Measurements from ENCODE around the gene AGO3.
"Not testable (repeated sequence)": the region's sequence is repeated elsewhere in the genome, so short reads cannot be mapped to it uniquely, and the experiment has no call there.

Gene AGO3

DNA sequence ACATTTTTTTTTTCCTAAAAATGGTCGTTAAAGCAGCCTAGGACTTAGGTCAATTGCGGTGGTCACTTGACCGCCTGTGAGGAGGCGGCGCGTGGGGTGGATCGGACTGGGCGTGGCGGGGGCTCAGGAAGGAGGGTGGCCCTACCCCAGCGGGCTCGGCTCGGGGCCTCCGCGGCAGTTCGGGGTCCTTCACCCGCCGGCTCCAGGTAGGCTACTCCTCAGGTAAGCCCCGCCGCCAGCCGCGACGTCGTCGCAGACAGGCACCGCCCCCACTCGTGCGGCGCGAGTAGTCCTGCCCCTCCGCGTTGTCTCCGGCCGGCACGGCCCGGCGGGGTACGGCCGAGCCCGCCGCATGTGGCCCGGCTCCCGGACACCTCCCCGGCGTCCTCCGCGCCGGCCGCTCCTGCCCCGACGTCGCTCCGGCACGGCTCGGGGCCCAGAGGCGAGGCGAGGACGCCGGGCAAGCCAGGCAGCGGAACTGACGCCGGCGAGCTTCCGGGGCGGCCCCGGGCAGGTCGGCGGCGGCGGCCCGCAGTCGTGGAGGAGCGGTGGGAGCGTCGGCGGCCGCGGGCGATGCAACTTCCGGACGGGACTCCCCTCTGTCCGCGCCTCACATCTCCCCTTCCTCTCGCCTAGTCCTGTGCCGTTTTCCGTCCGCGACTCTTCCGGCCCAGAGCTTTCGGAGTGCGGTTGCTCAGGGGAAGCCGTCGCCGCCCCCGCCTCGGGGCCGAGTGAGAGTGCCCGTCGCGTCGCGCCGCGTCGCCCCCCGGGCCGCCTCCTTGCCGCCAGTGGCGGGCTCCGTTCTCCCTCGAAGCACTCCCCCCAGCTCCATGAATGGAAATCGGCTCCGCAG is at the start of gene AGO3:
Gene AGO3, plus strand, starts transcription at position 513 of the 853 bp plus-strand sequence. Its CDS starts 322 bp downstream, at position 835.
- peak within 1 kb of the TSS; percentile 95 for H3K4me3 Mint-ChIP-seq
- peak within 1 kb of the TSS; percentile 97 for H3K27ac Mint-ChIP-seq
- peaks cover 1% of the 10 kb centered on the region for H3K36me3 Mint-ChIP-seq (ENCODE audit: low read depth)
- peaks cover 25% of the 10 kb centered on the region for H3K4me1 Mint-ChIP-seq (ENCODE audit: low read depth)
- H3K9me3 Mint-ChIP-seq: no peaks in the 10 kb centered on the region
- H3K27me3 Mint-ChIP-seq (ENCODE audit: low read depth): no peaks in the 10 kb centered on the region

DNA sequence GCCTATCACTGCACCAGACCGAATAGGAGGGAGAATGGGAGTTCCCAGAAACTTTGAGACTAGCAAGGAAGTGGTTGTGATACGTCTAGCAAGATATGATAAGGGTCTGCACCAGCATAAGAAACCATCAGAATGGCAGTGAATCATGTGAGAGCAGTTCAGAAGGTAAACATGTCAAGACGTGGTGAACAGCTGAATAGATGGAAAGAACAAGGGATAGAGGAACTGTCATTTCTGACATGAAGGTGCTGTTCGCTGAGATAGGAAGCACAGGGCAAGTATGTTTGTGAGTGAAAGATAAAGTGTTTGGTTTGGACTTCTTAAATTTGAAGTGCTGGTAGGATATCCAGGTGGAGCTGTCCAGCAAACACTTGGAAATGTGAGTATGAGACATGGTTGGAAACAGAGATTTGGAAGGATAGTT is 49.0 kb upstream of the AGO3 start:
- Mint-ChIP-seq H3K27me3 (ENCODE audit: low read depth) (peaks cover 7% of the 10 kb centered on the region), H3K9me3 (no peaks in the 10 kb centered on the region), H3K36me3 (ENCODE audit: low read depth) (peaks cover 2% of the 10 kb centered on the region), H3K4me1 (ENCODE audit: low read depth) (peaks cover 26% of the 10 kb centered on the region), H3K27ac (peak overlapping the region; percentile 15), H3K4me3 (peak overlapping the region; percentile 60)

DNA sequence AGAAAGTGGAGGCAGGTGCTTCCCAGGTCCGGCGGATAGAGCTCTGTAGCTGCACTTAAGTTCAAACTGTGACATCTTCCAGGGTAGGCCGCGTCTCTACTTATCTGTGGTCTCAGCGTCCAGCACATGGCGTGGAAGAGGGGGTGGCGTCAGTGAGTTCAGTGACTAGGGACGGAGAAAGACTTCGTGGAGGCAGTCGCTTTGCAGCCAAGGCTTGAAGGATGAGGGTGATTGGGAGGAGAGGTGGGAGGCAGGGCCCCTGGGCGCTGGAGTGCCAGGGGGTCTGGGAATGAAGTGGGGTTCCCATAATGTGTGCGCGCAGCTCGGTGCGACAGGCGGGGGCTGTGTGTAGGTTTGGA is 48.3 kb upstream of the AGO3 start:
- H3K4me3 Mint-ChIP-seq: peak overlapping the region; percentile 60
- peak overlapping the region; percentile 67 for H3K27ac Mint-ChIP-seq
- H3K4me1 Mint-ChIP-seq (ENCODE audit: low read depth): peaks cover 31% of the 10 kb centered on the region
- H3K36me3 Mint-ChIP-seq (ENCODE audit: low read depth): peaks cover 2% of the 10 kb centered on the region
- H3K9me3 Mint-ChIP-seq: no peaks in the 10 kb centered on the region
- peaks cover 7% of the 10 kb centered on the region for H3K27me3 Mint-ChIP-seq (ENCODE audit: low read depth)

DNA sequence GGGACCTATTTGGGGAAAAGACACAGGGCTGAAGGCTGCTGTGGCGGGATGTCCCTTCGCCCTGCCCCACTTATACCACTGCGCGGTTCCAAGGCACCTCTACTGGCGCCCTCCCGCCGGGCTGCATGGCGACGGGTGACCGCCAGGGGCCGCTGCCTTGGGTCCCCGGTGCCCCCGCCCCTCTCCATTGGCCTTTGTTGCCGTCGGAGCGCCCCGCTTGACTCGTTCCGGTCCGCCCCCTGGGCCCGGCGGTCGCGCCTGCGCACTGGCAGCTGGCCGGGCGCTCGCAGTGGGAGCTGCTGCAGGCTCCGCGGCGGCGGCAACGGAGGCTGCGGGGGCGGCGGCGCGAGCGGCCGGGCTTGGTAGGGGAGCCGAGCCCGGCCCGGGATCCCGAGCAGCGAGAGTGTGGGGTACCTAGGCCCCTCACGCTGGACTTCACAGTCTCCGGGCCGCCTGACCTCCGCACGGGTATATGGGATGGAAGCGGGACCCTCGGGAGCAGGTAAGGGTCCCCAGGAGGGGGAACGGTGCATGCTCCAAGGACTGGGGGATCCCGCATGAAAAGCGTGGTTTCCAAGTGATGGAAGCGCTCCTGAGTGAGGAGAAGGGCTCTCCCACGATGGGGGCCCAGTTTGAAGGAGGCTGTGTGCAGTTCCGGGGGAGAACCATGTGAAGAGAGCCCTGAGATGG is 47.8 kb upstream of the AGO3 start, which contains the start of gene AGO1:
Gene AGO1, plus strand, starts transcription at position 265 of the 690 bp plus-strand sequence. Its CDS starts 213 bp downstream, at position 478.
- no peaks in the 10 kb centered on the region for H3K9me3 Mint-ChIP-seq
- H3K4me3 Mint-ChIP-seq: peak within 1 kb of the TSS; percentile 93
- peak within 1 kb of the TSS; percentile 75 for H3K27ac Mint-ChIP-seq
- peaks cover 7% of the 10 kb centered on the region for H3K27me3 Mint-ChIP-seq (ENCODE audit: low read depth)
- H3K36me3 Mint-ChIP-seq (ENCODE audit: low read depth): peaks cover 2% of the 10 kb centered on the region
- peaks cover 35% of the 10 kb centered on the region for H3K4me1 Mint-ChIP-seq (ENCODE audit: low read depth)

DNA sequence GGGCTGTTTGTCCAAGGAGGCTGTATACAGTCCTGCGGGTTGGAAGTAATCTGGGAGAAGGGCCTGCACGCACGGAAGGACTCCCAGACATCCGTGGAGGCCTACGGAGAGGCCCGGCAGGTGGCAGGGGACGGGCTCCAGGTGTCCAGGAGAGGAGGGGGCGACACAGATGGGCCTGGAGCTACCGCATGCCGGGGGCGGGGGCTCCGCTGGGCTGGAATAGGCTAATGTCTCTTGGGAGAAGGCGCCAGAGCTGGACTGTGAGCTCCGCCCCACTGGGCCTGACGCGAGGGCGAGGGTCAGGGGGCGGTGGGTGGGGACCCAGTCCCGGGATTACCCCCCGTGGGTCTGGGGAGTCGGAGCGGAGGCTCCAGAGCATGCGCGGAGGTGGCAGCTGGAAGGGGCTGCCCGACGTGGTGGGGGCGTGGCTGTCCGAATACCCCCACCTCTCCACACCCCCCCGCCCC is 47.2 kb upstream of the AGO3 start:
- Mint-ChIP-seq H3K27ac (peak overlapping the region; percentile 75), H3K9me3 (no peaks in the 10 kb centered on the region), H3K4me3 (peak overlapping the region; percentile 93), H3K36me3 (ENCODE audit: low read depth) (peaks cover 5% of the 10 kb centered on the region), H3K27me3 (ENCODE audit: low read depth) (peaks cover 7% of the 10 kb centered on the region), H3K4me1 (ENCODE audit: low read depth) (peaks cover 35% of the 10 kb centered on the region)

DNA sequence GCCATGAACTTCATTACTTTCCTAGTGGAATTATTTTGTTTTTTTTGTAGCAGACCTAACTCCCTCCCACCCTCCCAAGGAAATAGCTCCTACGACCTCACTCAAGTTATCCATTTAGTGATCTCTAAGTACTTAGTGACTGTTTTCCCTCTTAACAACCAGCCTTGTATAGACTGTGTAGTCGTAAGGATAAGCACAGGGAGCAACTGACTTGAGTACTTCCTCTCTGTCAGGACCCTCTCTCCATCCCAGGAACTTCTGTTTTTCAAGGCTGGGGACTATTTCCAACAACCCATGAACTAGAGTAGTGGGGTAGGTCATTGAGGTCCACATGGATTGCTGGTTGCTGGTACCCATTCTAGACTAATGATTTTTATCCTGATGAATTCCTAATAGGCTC is 46.0 kb upstream of the AGO3 start:
- Mint-ChIP-seq H3K4me1 (ENCODE audit: low read depth) (peaks cover 37% of the 10 kb centered on the region), H3K36me3 (ENCODE audit: low read depth) (peaks cover 7% of the 10 kb centered on the region), H3K4me3 (peak overlapping the region; percentile 50), H3K27me3 (ENCODE audit: low read depth) (peaks cover 3% of the 10 kb centered on the region), H3K9me3 (no peaks in the 10 kb centered on the region), H3K27ac (peak overlapping the region; percentile 69)

DNA sequence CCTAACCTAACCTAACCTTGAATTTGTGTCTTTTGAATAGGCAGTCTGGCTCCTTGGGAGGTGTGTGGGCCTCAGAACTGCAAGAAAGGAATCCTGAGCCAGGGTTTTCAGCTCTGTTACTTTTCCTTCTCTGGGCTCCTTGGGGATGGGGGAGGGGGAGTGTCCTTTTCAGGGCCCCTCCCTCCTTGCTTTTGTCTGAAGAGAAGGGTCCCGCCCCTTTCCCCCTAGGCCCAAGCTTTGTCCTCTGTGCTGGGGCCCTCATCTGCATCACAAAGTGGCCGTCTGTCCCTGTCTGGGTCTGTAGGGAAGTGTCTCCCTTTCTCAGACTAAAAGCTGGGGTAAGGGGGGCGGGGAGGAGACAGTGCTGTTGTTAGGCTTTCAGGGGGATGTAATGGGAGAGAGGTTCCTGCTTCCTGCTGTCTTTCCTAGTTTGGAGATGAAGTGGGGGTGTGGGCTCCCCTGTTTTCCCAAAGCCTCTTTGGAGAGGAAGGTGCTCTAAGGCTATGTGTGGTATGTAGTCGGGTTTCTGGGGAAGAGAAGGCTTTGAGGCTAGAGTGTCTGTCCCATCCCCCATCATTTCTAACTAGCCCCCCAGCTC is 44.8 kb upstream of the AGO3 start:
- Mint-ChIP-seq H3K4me1 (ENCODE audit: low read depth) (peaks cover 37% of the 10 kb centered on the region), H3K36me3 (ENCODE audit: low read depth) (peaks cover 12% of the 10 kb centered on the region), H3K9me3 (no peaks in the 10 kb centered on the region), H3K27me3 (ENCODE audit: low read depth) (no peaks in the 10 kb centered on the region), H3K27ac (no peak overlapping the region), H3K4me3 (no peak overlapping the region)

DNA sequence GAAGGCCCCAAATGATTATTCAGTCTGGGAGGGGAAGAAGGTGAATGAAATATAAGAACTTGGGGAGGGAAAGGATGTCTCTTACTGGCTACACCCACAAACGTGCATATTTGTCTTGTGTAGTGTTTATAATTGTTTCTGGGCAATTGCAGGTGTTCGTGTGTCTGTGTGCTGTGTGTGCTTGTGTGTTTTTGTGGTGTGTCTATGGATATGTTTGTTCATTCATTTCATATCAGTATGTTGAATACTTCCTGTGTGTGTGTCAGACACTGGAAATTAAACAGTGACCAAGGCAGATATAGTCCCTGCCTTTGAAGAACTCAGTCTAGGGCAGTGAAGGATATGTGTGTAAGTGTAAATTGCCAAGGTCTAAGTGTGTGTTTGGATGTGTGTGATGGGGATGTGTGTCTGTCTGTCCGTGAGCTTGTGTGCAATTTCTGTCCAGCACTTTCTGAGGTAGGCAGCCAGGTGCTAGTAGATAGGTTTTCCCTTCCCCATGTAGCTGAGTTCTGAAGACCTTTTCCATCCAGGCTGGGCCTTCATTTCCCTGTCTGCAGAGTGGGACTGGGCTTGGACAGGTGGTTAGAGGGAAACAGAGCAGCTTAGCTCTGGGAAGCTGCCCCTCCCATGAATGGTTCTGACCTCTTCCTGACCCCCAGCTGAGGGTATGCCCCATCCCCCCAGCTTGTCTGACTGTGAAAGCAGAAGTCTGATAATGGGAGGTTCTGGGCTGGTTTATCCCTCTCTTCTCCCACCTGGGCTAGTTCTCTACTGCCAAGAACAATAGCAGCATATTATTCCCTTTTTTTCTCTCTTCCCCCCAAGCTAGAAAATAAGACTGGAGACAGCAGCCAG is 44.1 kb upstream of the AGO3 start:
- peaks cover 34% of the 10 kb centered on the region for H3K4me1 Mint-ChIP-seq (ENCODE audit: low read depth)
- peaks cover 13% of the 10 kb centered on the region for H3K36me3 Mint-ChIP-seq (ENCODE audit: low read depth)
- H3K4me3 Mint-ChIP-seq: no peak overlapping the region
- H3K27ac Mint-ChIP-seq: no peak overlapping the region
- no peaks in the 10 kb centered on the region for H3K9me3 Mint-ChIP-seq
- H3K27me3 Mint-ChIP-seq (ENCODE audit: low read depth): no peaks in the 10 kb centered on the region

DNA sequence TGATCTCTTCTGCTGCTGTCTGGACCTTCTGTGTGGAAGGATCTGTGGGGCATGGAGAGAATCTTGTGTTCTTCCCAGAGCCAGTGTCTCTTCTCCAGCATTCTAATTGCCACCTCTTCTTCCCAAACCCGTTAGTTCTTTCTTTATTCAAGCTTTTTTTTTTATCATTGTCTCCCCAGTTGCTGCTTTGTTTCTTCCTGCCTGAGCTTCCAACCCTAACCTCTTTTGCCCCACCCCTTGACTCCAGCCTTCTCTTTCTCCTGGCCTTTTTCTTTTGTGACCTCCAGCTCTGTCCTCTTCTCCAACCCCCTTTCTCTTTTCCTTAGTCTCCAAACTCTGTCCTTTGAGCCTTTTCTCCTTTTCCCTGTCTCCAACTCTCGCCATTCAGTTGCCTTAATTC is 43.4 kb upstream of the AGO3 start:
- Mint-ChIP-seq H3K4me3 (no peak overlapping the region), H3K9me3 (no peaks in the 10 kb centered on the region), H3K27ac (no peak overlapping the region), H3K4me1 (ENCODE audit: low read depth) (peaks cover 27% of the 10 kb centered on the region), H3K36me3 (ENCODE audit: low read depth) (peaks cover 17% of the 10 kb centered on the region), H3K27me3 (ENCODE audit: low read depth) (no peaks in the 10 kb centered on the region)

DNA sequence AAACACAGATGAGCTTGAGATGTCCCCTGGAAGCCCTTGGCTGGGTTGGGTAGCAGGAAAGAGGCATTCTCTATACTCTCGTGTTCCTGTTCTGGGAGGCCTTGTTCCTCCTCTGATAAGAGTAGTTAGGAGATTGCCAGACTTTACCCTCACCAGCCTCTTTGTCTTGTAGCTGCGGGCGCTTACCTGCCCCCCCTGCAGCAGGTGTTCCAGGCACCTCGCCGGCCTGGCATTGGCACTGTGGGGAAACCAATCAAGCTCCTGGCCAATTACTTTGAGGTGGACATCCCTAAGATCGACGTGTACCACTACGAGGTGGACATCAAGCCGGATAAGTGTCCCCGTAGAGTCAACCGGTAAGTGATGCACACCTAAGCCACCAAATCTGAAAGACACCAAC is 42.6 kb upstream of the AGO3 start:
- Mint-ChIP-seq H3K27me3 (ENCODE audit: low read depth) (no peaks in the 10 kb centered on the region), H3K4me1 (ENCODE audit: low read depth) (peaks cover 26% of the 10 kb centered on the region), H3K4me3 (no peak overlapping the region), H3K36me3 (ENCODE audit: low read depth) (peaks cover 20% of the 10 kb centered on the region), H3K27ac (no peak overlapping the region), H3K9me3 (no peaks in the 10 kb centered on the region)

DNA sequence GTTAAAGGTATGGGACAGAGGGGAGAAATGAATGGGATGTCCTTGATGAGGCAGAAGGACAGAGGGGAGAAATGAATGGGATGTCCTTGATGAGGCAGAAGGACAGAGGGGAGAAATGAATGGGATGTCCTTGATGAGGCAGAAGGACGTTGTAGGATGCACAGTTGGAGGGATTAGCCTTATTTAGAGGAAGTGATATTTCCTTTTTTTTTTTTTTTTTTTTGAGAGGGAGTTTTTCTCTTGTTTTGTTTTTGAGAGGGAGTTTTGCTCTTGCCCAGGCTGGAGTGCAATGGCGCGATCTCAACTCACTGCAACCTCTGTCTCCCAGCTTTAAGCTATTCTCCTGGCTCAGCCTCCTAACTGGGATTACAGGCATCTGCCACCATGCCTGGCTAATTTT is 41.9 kb upstream of the AGO3 start:
- H3K36me3 Mint-ChIP-seq (ENCODE audit: low read depth): peaks cover 22% of the 10 kb centered on the region
- peaks cover 28% of the 10 kb centered on the region for H3K4me1 Mint-ChIP-seq (ENCODE audit: low read depth)
- H3K27me3 Mint-ChIP-seq (ENCODE audit: low read depth); H3K27ac Mint-ChIP-seq; H3K4me3 Mint-ChIP-seq; H3K9me3 Mint-ChIP-seq: not testable (repeated sequence)

DNA sequence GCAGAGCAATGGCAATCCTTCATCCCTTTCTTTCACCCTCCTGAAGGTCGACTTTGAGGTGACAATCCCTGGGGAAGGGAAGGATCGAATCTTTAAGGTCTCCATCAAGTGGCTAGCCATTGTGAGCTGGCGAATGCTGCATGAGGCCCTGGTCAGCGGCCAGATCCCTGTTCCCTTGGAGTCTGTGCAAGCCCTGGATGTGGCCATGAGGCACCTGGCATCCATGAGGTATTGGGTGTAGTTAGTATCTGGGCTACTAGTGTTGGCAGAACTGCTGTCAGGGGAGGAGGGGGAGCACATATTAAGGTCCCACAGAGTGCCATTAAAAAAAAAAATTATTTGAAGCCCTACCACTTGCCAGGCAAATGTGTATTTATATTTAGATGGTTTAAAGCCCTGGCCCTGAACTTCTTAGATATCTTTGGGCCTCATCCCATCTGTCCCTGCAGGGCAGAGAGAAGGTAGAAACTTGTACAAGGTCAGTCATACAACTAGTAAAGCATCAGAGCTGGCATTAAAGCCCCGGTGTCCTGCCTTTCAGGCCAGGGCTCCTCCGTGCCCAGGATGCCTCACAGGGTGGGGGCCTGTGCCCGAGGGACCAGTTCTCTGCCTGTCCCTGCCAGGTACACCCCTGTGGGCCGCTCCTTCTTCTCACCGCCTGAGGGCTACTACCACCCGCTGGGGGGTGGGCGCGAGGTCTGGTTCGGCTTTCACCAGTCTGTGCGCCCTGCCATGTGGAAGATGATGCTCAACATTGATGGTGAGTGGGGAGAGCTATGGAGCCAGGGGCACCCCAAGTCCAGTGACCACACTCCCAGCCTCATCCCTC is 37.6 kb upstream of the AGO3 start:
- H3K9me3 Mint-ChIP-seq: no peaks in the 10 kb centered on the region
- H3K36me3 Mint-ChIP-seq (ENCODE audit: low read depth): peaks cover 31% of the 10 kb centered on the region

DNA sequence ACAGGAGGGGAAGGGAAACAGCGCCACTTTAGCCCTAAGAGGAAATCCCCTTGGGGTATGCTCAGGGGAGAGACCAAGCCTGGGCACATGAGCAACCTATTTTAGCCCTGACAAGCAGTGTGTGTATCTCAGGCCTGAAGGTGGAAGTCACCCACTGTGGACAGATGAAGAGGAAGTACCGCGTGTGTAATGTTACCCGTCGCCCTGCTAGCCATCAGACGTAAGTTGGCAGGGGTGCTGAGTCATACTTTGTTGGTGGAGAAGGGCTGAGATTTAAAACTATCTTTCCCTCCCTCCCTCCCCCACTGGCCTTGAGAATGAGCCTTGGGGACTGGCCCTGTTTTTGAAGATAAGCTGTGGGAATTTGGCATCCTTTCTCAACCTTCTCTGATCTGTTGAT is 36.7 kb upstream of the AGO3 start:
- Mint-ChIP-seq H3K9me3 (no peaks in the 10 kb centered on the region), H3K36me3 (ENCODE audit: low read depth) (peaks cover 31% of the 10 kb centered on the region), H3K27ac (no peak overlapping the region), H3K27me3 (ENCODE audit: low read depth) (no peaks in the 10 kb centered on the region), H3K4me1 (ENCODE audit: low read depth) (peaks cover 4% of the 10 kb centered on the region), H3K4me3 (no peak overlapping the region)

More for the DNA sequence above, 37.6 kb upstream of the AGO3 start:
- H3K4me1 Mint-ChIP-seq (ENCODE audit: low read depth): peaks cover 6% of the 10 kb centered on the region
- H3K27me3 Mint-ChIP-seq (ENCODE audit: low read depth): no peaks in the 10 kb centered on the region
- H3K27ac Mint-ChIP-seq: no peak overlapping the region
- H3K4me3 Mint-ChIP-seq: no peak overlapping the region

All from T-helper 1 cell treated with Interleukin-12 subunit alpha and Interleukin-12 subunit beta and Interleukin-4 antibody, amounts not matched to agents 30 μg/mL and 1 μg/mL, for 36 hours (primary cell).